GM12875 (cell line): Measurements from ENCODE around the gene ROGDI.

Source experiments
- H3K4me3 ChIP-seq: one replicate; pipeline ENCODE4 v1.5.1; 2011; ENCODE audit warnings: low read depth, low read length, control low read depth
- CTCF ChIP-seq: IDR thresholded peaks from 2 replicates; pipeline ENCODE4 v1.5.1; 2011; ENCODE audit warnings: low read depth, mild to moderate bottlenecking, control low read depth, inconsistent platforms, low read length, moderate library complexity, borderline replicate concordance; ENCODE audit not compliant: insufficient read depth

The ROGDI gene

DNA sequence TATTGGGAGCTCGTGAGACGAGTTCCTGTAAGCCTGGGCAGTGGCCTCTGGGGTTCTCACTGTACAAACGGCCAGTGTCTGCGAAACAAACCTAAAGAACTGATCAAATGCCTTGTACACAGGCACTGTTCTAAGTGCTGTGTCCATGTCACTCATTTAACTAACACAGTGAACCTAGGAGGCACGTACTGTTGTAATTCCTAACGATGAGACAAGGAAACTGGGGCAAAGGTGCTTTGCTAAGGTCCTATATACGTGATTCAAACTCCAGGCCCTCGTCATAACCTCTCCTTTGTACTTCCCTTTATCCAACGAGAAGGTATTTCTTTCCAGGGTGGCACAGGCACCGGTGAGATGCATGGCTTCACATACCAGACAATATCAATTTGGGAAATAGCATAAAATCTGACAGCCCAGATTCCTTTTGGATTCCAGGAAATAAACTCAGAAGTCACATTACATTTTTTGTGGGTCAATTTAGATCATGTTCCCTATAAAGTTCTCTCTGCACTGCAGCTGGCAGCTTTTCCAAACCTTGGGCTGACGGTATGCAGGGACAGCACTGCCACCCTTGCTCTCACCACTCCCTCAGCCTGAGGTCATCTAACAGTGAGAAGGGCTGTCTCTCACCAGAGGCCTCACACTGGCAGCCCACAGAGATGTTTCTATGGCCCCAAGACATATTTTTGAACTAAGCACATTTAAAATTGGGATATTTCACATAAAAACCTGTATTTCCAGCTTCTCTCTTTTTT is 26.3 kb upstream of the ROGDI start:
- TF ChIP-seq CTCF, result no peak
- no peak overlapping the region for H3K4me3 ChIP-seq

- no peak overlapping the region for H3K4me3 ChIP-seq
- no peak for TF ChIP-seq CTCF
Observed at GRCh38 chr16:4826980-4827379, 24.5 kb upstream of the ROGDI start.

DNA sequence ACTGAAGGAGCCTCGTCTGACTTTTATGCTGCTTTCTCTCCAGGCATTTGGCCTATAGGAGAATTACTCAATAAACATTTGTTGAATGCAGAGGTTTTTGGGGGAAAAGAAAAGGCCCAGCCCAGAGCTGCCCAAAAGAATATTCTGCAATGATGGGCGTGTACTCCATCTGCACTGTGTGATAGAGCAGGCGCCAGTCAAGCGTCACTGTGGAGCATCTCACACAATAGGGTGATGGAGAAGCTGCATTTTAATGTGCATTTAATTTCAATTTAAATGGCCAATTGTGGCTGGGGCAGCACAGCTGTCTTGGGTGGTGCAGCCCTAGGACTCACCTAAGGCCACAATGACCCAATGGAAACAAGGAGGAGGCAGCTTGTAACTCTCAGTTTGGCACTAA is 24.1 kb upstream of the ROGDI start:
- no peak overlapping the region for H3K4me3 ChIP-seq
- no peak for TF ChIP-seq CTCF

DNA sequence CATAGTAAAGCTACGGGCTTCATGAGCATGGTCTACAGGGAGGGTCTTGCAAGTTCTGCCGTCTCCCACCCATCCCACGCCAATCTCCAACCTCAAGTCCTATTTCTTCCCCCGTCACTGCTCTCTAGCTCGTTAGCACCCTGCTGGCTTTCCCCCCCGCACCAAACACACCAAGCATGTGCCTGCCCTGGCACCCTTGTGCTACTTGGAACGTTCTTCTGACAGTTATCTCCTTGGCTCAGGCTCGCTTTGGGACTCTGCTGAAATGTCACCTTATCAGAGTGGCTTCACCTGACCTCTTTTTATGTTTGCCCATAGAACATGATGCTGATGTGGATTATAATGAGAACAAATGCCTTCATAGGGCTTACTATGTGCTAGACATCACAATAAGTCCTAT is 22.8 kb upstream of the ROGDI start:
- H3K4me3 ChIP-seq, result no peak overlapping the region
- TF ChIP-seq CTCF, result no peak

- no peak for TF ChIP-seq CTCF
- H3K4me3 ChIP-seq, result no peak overlapping the region
Observed at GRCh38 chr16:4820652-4821051, 18.2 kb upstream of the ROGDI start.

DNA sequence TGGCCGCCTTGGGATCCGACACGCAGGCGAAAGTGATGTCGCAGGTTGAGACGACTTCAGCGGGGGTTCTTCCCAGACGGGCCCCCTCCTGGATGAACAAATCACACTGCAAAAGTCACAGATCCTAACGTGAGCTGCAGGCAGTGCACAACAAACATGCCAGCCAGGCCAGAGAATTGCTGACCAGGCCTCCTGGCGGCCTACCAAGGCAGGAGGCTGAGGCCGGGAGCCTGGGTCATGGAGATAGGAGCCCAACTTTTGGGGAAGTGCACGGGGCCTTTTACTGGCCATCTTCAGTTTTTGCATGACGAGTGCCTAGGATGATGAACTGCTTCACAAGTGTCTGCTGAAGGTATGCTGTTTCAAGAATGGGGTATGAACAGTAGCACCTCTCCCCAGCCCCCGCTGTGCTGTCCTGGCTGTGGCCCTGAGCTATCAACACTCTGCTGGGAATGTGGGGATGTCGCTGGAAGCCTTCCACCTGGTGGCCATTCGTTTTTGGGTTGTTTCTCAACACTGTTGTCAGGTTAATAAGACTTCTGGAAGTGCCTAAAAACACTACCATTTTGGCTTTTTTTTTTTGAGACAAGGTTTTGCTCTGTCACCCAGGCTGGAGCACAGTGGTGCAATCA is 12.2 kb upstream of the ROGDI start:
- no peak for TF ChIP-seq CTCF
- no peak overlapping the region for H3K4me3 ChIP-seq

DNA sequence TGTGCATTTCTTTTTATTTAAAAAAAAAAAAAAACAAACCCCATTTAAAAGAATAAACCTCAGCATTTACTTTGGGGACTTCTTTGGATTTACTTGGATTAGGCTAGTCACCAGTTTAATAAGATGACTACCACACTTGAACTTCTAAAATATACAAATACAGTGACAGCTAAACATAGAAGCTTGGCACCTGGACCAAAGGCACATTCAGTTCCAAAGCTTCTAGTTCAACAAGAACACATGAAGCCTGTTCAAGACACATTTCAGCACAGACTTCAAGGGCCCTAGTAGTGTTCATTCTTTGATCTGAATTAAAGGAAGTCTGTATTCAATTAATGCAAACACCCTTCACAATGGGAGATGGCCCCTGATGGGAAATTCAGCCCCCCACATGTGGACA is 11.6 kb upstream of the ROGDI start:
- H3K4me3 ChIP-seq, result no peak overlapping the region
- no peak for TF ChIP-seq CTCF
